ENCODE data around the gene ZDHHC1. TPM values are rescaled to one million over a fixed set of nuclear protein-coding genes. Genes with fewer than 3 reads are reported as not detected.

The ZDHHC1 gene
- total RNA-seq, 1 experiment from 2014 or later = 4.1 TPM

DNA sequence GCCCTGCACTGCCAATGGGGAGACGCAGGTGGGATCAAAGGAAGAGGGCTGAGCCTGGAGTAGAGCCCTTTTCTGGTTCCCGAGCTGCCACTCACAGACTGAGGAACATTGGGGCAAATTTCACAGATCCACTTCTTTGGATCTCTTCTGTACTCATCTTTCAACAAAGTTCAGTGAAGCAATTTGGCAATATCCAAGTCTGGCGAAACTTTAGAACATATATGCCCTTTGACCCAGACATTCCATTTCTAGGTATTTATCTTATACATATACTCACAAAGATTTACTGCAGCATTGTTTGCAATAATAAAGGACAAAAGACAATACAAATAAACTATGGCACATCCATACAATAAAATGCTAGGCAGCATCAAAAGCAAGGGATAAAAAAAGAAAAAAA, 4.9 kb downstream of the ZDHHC1 start:
- DNase-seq (ENCODE audit: low read depth) = no peak

DNA sequence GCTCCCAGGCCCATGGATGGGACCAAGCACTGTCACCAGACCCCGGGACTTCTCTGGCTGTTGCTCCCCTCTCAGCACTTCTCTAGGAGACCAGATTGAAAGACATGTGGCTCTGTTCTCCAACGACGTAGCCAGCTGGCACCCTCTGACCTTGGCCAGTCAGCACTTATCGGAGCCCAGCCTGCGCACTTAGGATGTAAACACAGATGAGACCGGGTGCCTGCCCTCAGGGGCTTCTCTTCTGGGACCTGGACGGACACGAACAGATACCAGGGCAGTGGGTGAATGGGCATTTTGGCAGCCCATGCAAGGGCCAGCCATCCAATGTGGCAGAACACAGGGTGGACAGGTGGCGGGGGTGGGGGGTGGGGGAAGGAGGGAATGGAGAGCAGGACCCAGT, 6.6 kb downstream of the ZDHHC1 start:
- DNase-seq (ENCODE audit: low read depth) = no peak

DNA sequence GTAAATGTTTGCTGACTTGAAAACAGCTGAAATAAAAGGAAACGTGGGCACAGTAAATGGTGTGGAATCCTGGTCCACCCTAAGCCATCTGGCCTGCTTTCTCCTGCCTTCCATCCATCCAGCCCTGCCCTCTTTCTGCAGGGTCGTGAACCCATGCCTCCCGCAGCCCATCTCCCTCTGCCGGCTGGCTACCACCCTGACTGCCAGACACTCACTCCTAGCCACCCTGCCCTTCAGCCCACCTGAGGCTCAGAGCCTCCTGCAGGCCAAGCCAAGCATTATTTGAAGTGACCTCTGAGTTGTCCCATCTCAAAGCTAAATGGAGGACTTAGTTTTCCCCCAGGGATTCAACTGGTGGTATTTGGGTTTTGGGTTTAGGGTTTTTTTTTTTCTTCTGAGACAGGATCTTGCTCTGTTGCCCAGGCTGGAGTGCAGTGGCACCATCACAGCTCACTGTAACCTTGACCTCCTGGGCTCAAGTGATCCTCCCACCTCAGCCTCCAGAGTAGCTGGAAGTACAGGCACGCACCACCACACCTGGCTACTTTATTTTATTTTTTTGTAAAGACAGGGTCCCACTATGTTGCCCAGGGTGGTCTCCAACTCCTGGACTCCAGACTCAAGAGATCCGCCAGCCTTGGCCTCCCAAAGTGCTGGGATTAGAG, 8.4 kb downstream of the ZDHHC1 start:
- no peak for DNase-seq (ENCODE audit: low read depth)

- DNase-seq (ENCODE audit: low read depth) = no peak
Measured at GRCh38 chr16:67407176-67407787, 9.0 kb downstream of the ZDHHC1 start.

GRCh38 chr16:67406111-67406971, 9.9 kb downstream of the ZDHHC1 start:
- DNase-seq (ENCODE audit: low read depth) = peak; percentile 71

DNA sequence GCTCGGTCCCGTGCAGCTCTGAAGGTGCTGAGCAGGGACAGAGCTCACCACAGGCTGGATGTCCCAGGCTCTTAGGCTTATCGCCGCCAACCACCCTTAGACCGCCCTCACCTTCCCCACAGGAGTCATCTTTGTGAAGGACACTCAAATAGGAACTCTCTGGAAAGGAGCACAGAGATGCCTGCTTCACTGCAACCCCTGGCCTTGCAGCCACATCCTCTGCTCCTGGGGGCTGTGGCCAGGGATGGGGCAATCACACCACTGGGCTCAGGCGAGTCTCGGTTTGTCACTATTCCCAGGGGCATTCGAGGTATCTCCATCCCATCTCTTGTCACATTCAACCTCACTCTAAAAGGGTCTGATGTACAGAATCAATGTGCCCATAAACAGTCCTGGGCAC, 10.9 kb downstream of the ZDHHC1 start:
- DNase-seq (ENCODE audit: low read depth) = no peak

DNA sequence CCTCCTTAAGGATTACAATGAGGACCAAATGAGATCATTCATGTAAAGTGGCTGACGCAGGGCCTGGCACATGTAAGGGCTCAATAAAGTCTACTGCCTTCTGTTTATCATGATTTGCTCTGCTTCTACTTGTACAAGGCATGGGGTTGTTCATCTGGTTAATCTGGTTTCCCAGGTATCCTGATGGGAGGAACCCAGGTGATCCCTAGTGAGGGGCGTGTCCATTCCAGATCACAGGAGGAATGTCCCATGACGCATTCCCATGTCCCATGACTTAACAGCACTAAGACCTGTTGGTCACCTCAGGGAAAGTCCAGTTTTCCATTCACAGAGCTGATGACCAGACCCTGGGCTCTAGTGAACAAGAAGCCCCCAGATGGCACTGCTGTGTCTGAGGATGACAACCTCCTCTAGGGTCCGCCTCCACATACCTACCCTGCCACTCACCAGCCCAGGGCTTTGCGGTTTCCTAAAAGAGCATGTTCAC, 11.5 kb downstream of the ZDHHC1 start:
- DNase-seq (ENCODE audit: low read depth) = no peak

DNA sequence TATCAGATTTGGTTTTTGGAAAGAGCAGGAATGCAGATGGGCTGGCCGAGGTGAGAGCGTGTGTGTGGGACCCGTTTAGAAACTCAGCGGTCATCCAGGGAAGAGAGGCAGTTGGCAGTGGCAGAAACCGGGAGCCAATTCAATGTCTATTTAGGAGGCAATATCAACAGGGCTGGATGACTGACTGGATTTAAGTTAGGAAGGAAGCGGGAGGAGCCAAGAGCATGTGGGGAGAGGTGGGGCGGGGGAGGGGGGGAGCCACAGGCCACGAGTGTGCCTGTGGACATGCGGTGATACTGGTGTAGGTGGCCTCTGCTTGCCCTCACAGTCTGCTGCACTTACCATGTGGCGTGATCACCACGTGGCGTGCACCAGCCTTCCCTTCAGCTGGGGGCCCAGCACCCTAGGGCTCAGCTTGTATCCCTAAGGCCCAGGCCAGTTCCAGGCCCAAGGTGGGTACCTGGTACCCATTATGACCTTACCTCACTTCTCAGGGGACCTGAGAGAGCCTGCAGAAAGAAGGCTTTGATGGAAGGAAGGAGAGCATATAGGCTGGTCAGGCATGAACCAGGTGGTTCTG, 12.2 kb downstream of the ZDHHC1 start:
- no peak for DNase-seq (ENCODE audit: low read depth)

DNA sequence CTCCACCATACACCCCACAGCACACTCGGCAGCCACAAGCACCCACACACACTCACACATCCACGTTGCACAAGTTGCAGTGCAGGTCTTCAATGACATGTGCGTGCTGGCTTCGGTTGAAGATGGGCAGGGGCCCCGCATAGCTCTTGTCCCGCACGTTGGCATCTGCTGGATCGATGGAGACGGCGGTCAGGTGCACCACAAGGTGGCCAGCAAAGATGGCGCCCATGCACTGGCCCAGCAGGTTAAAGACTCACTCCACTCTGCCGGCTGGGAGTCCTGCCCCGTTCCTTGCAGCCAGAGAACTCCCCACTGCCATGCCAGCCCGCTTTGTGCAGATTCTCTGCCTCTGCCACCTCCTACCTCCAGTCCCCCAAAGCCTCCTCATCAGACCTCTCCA, 15.4 kb downstream of the ZDHHC1 start:
- DNase-seq (ENCODE audit: low read depth) = no peak

DNA sequence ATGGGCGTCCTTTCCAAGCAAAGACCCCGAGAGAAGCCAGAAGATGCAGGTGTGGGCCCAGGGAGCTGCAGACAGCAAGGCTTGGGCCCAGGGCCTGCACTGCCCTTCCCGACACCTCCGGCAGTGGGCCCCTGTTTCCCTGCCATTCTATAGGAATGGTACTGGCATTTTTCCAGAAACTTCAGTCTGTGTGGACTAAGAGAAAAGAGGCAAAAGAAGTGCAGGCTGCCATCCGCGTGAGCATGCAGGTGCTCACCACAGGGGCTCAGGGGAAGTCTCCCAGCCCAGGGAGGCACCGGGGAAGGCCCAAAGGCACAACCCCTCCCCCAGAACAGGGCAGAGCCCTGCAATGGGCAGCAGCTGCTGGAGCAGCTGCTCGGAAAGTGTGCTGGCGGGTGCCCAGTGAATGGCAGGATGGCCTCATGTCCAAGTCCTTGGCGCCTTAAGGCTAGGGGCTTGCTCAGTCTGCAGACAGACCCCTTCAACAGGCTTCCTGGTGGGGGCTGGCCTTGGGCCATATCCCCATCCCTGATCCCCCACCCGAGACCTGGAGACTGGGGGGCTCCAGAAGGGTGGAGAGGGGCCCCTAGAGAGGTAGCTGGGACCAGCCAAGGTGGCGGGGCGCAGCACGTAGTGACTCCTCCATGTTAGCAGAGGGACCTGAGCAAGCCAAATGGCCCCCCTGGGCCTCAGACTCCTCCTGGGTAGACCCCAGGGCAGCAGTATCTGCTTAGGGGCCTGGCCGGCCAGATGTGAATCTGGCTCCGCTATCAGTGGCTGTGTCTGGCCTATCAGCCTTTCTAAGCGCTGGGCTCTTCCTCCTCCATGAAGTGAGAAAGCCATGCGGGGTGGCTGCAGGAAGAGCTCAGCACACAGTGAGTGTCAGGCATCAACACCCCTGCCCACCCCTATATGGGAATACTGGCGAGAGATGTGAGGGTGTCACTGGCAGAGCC, 16.2 kb downstream of the ZDHHC1 start:
- DNase-seq (ENCODE audit: low read depth) = no peak

- no peak for DNase-seq (ENCODE audit: low read depth)
Measured at GRCh38 chr16:67399218-67399733, 17.0 kb downstream of the ZDHHC1 start.

DNA sequence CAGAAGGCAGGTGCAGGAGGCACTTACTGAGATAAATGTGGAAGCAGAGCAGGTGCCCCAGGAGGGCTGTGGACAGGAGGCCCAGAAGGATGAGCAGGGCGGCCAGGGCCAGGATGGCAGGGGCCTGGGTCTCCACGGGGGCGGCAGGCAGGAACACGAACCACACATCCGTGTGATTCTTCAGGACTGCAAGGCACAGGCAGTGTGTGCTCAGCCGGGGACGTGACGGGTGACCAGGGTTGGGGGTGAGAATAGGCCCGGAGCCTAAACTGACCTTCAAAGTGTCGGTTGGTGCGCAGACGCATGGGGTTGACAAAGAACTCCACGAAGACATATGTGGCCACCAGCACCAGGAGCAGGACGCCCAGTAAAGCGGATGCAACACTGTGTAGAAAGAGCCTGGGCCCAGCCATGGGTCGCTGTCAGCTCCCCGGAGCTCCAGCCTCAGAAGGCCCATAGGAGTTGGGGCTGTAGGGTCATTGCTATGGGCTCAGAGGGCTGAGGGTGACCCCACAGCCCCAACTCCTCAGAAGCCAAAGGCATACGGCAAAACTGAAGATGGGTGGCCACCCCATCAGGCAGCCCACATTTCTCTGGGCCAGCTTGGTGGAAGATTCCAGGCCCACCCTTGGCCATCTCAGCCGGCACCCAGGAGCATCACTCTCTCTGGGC, 17.6 kb downstream of the ZDHHC1 start:
- no peak for DNase-seq (ENCODE audit: low read depth)

DNA sequence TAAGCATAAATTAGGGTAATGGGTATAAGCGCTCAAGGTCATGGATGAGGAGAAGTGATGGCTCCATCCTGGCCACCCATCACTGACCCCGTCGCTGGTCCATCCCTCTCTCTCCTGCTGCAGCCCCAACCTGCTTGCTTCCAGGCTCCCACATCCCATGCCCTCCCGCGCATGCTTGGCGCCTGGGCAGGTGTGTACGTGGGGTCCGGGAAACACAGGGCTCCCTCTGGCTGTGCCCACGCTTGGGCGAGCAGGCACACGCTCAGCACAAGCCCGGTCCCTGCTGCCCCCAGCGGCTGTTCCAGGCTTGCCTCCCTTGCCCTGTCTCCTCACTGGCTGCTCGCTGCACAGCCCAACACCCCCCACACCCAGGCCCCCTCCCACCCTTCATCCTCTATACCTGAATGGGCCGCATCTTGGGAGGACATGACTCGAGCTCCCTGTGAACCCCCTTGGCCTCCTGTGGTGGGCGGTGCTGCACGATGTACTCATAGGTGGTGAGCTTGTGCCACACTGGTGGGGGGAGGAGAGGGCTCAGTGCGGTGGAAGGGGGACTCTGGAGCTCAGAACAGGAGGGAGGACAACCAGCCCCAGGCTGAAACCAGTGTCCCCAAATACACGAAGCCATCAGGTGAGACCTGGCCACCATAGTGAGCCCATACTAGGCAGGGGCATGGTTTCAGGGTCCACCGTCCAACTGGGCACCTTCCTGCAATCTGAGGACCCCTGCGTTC, 18.3 kb downstream of the ZDHHC1 start:
- DNase-seq (ENCODE audit: low read depth) = no peak

DNA sequence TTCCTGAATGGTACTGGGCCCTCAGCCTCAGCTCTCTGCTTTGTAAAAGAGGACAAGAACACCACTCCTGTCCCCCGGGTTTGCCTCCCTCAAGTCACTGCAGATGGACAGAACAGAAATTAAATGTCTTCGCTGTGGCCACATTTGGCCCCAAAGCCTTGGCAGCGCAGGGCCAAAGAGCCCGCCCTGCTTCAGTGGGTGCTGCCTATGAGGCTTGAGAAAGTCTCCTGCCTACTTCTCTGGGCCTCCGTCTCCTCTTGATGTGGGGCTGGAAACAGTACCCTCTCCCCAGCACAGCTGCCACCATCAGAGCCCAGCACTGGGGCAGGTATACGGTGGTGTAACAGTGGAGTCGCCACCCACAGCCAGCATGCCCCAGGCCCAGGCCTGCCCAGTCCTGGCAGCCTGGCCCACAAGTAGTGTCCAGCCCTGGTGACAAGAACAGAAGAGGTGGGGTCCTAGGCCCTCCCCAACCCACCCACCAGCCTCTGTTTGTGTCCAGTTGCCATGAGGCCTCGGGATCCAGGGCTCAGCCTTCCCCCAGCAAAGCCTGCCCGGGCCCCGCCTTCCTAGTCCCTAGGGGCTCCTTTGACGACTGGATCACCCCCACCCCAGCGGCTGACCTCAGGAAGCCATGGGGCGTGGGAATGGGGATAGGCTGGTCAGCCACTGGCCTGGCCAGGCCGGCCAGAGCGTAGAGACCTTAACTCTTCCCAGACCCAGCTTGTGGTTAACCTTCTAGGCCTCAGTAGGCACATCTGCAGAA, 19.1 kb downstream of the ZDHHC1 start:
- no peak for DNase-seq (ENCODE audit: low read depth)

- peak; percentile 64 for DNase-seq (ENCODE audit: low read depth)
Measured at GRCh38 chr16:67396159-67397035, 19.9 kb downstream of the ZDHHC1 start.

- DNase-seq (ENCODE audit: low read depth) = no peak
Measured at GRCh38 chr16:67395458-67396158, 20.7 kb downstream of the ZDHHC1 start.

GRCh38 chr16:67395105-67395457, 21.2 kb downstream of the ZDHHC1 start:
- no peak for DNase-seq (ENCODE audit: low read depth)

Measured in HT1080 (cell line).